ENCODE results near the gene MOB2.

MOB2 gene, protein sequence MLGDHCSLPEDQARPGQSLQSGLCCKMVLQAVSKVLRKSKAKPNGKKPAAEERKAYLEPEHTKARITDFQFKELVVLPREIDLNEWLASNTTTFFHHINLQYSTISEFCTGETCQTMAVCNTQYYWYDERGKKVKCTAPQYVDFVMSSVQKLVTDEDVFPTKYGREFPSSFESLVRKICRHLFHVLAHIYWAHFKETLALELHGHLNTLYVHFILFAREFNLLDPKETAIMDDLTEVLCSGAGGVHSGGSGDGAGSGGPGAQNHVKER

GRCh38 chr11:1486054-1486825 is at the start of gene MOB2:
TSS of gene MOB2 (minus strand) at chr11:1486779. CDS start at chr11:1486556, 223 bp downstream.
- no peak for DNase-seq (ENCODE audit: low read depth in 3 of 3)

GRCh38 chr11:1534682-1535081 is 48.1 kb upstream of the MOB2 start:
- DNase-seq (ENCODE audit: low read depth in 3 of 3) = no peak

DNA sequence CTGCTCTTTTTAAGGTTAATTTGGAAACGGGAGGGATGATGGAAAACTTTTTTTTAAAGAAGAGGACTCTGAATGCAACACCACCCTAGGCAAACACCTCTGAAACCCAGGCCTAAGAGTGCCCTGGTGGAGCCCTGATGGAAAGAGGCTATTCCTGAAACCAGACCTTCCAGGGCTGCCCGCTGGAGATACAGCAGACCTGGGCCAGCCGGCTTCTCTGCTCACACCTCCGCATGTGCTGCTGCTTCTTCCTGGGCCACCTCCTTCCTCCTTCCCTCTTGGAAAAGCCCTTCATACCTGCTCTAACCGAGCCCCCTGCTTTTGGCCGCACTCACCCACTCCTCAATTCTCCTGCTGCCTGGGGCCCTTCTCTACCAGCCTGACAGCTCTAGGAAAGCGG is 47.6 kb upstream of the MOB2 start:
- DNase-seq (ENCODE audit: low read depth in 3 of 3) = no peak

DNA sequence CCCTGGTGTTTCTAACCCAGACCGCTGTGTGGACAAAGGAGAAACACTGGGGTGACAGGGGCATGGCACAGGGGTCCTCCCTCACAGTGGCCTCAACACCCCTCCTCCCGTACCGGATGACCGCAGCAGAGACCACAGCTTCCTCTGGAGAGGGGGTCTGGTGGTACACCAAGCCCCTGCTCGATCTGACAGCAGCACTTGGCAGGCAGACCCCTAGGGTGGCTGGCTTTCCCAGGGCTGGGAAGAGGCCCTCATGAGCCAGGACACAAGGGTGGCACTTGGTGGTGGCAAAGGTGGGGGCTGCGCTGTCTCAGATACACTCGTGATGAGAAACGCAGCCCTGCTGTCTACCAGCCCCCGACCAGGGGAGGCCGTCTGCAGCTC is 46.8 kb upstream of the MOB2 start:
- no peak for DNase-seq (ENCODE audit: low read depth in 3 of 3)

DNA sequence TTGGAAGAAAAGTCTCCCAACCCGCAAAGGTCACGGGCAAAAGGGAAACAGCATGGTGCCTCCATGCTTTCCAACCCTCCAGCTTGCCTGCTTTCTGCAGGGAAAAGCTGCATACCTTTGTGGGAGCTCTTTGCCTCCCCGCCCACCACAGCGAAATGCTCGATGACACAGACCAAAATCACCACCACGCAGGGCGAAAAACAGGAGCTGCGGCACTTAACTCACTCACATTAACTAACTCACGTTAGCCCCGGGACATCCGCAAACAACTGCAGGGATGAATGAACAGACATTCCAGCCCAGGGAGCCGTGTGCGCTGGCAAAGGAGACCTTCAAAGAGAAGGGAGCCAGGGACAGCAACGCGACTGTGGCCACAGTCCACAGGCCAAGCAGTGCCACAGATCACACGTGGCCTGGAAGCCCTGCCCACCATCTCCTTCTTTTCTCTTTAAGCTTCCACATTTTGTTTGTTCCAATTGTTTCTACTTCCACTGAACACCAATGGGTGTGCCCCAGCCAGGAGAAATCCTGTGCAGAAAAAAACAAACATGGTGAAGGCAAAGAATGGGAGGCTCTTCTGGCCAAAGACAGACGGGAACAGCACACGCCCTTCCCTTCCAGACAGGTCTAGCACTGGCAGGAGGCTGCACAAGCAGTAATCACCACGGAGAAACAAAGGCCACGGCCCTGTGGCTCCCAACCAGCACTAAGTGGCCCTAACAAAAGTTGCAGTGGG is 46.2 kb upstream of the MOB2 start:
- DNase-seq (ENCODE audit: low read depth in 3 of 3) = no peak

DNA sequence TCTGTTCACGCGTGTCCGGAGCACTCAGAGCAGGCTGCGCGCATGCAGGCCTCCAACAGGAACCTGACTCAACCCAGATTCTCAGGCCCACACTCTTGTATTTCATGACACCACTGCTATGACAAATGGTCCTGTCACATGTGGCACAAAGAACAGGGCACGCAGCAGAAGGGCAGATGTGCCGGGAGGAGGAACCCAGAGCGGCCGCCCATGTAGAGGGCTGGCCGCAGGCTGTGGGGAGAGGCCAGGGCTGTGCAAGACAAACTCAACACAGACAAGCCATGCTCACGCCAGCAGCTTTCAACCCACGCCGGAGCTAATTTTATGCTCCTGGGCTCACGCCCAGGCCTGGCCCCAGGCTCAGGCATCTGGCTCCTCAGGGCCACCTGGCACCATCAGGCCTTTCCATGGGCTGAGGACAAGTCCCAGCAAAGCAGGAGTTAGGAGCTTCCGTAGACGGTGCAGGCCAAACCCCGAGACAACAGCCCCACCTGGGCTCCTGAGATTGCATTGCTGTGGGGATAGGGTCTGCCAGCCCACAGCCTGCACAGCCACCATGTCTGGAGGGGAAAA is 45.5 kb upstream of the MOB2 start:
- DNase-seq (ENCODE audit: low read depth in 3 of 3) = no peak

DNA sequence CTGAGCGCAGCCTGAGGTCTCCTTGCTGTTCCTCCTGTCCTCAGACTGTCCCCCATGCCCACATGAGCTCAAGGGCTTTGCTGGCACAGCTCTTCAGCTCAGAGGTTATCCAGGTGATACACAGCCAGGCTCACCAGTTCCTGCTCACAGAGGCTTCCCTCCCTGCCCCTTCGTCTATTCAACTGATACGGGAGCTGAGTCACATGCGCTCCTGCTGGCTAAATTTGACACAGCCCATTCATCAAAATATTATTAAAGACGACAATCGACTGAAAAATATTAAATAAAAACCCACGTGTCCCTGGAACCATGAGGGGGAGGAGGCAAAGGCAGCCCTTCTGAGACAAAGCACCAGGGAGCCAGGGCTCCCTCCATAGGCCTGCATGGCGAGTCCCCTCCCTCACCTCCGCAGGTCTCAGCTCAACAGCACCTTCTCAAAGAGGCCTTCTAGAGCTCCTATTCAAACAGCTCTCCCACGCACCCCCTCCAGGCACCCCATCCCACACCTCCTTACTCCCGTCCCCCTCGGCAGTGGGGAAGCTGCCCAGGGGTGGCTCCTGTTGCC is 45.0 kb upstream of the MOB2 start:
- no peak for DNase-seq (ENCODE audit: low read depth in 3 of 3)

GRCh38 chr11:1530686-1531448 is 44.3 kb upstream of the MOB2 start:
- no peak for DNase-seq (ENCODE audit: low read depth in 3 of 3)

DNA sequence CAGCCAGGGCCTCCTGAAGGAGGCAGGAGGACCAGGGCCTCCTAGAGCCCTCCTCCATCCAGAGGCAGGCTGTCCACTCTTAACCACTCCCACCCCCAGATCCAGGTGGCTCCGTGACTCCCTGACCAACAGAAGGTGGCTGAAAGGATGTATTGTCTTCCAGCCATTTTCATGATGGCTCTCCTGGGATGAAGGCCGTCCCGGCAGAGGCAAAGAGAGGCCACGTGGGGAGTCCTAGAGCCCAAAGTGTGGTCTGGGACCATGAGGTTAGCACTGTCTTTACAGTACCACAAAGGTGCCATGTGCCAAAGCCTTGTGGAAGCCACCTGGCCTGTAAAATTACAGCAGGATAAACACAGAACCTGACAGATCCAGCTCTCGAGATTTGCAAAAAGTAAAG is 43.2 kb upstream of the MOB2 start:
- no peak for DNase-seq (ENCODE audit: low read depth in 3 of 3)

DNA sequence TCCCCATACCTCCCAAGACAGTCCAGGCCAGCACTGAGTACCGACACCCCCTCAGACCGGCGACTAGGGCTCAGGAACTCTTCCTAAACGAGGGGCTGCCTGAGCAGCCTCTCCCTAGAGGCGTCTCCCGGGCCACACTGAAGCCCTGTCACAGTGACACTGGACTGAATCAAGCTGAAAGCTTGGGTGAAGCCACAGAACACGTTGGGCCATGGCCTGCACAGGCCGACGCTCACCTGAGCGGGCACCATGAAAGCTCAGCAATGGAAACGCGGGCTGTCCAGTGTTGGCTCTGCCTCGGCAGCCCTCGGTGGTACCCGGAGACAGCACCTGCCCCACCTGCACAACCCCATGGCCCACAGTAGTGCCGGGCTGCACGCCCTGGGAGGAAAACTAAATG is 42.7 kb upstream of the MOB2 start:
- no peak for DNase-seq (ENCODE audit: low read depth in 3 of 3)

- DNase-seq (ENCODE audit: low read depth in 3 of 3) = no peak
Measured at GRCh38 chr11:1528710-1529109, 42.1 kb upstream of the MOB2 start.

DNA sequence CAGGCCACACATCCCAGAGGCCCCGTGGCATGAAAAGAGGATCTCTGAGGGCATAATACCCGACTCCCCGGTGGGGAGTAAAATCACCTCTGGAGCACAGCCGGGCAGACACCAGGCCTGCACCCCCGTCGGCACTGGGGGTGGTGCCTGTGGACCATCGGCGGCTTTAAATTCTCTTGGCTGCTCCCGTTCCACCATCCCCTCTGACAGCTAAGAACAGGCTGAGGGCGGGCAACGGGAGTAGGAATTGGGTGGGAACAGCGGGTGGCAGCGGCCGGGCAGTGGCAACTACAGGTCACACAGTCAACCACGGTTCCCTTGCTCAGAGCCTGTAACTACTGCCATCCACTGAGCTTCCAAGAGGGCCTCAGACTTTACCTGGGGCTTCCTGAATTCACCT is 40.2 kb upstream of the MOB2 start:
- DNase-seq (ENCODE audit: low read depth in 3 of 3) = no peak

DNA sequence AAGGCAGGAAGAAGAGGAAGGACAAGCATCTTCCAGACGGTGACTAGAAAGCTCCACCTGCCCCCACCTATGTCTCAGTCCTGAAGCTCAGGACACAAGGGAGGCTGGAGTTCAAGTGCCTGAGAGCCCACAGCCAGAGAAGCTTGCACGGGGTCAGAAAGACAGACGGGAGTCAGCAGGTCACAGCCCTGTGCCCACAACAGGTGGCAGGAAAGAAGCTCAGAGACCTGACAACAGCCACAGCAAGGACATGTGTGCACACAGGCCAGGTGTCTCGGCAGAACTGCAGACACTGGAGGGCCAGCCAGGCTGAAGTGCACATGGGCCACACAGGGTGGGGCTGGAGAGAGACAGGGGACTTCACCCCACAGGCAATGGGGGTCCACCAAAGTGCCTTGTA is 37.2 kb upstream of the MOB2 start:
- no peak for DNase-seq (ENCODE audit: low read depth in 3 of 3)

GRCh38 chr11:1523077-1523476 is 36.5 kb upstream of the MOB2 start:
- no peak for DNase-seq (ENCODE audit: low read depth in 3 of 3)

DNA sequence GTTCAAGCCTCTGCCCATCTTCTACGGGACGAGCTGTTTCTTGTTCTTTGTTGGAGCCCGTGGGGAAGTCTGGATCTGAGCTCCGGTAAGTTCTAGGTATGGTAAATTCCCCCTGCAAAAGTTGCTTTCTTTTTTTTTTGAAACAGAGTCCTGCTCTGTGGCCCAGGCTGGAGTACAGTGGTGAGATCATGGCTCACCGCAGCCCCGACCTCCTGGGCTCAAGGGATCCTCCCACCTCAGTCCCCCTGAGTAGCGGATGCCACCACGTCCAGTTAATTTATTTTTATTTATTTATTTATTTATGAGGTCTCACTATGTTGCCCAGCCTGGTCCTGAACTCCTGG is 35.5 kb upstream of the MOB2 start:
- no peak for DNase-seq (ENCODE audit: low read depth in 3 of 3)

GRCh38 chr11:1521382-1522080 is 35.0 kb upstream of the MOB2 start:
- no peak for DNase-seq (ENCODE audit: low read depth in 3 of 3)

- DNase-seq (ENCODE audit: low read depth in 3 of 3) = no peak
Measured at GRCh38 chr11:1520663-1521267, 34.2 kb upstream of the MOB2 start.

DNA sequence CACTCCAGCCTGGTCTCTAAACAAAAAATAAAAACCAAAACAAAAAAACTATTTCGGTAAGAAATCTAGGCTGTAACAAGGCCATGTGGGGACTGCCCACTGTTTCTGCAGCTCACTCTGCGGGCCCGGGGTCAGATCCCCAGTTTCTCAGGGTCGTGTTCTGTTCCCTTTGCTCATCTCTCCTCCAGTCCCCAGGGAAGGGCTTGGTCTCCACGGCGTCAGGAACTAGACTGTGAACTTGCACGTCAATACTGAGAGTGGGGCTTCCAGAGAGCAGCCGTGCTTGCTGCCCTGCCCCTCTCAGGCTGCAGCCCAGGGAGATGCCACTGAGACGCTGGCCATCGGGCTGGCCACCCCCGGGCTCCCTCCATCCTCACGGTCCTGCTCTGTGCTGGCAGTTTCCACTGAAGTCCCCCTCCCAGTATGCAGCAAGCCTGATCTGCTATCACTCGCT is 33.7 kb upstream of the MOB2 start:
- DNase-seq (ENCODE audit: low read depth in 3 of 3) = no peak

DNA sequence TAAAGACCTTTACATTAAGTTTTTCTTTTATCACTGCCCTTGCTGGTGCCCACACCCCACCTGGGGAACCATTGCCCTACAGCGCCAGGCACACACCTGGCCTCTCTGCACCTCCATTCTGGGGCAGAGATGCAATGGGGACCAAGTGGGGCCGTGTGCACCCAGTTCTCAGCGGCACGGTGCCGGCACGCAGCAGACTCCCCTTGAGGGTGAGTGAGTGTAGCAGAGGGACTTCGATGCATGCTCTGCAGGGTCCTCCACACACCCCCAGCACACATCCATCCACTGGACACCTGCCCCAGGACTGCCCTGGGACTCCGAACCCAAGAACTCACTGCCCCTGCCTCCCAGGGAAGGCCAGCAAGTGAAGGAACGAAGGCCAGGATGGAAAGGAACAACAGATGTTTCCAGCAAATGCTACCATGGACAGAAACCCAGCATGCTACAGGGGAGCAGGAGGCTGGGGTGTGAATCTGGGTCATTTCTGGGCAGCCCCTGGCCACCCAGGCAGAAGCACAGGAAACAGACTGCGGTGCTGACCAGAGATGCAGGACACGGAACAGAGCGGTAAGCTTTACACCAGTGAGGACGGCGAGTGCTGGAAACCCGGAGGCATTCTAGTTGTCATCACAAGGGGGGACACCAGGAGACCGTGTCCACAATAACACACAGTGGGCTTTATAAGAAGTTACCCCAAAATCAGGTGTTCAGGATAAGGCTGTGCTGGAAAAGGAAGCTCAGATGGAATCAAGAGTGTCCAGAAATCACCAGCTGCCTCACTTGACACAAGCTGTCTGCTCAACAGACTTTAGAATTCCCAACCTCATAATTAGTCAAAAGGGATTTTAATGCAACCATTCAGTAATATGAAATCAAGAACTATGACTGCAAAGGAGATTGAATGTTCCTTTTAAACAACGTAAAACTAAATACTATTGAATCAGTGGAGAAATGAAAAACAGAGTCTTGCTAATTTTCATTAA is 32.7 kb upstream of the MOB2 start:
- no peak for DNase-seq (ENCODE audit: low read depth in 3 of 3)

All from stimulated activated CD4-positive, alpha-beta T cell treated with anti-CD3 and anti-CD28 coated beads, TNF-alpha, amount 100 ng/mL, for 24 hours (primary cell).